ENCODE data around the gene SCUBE2.

The SCUBE2 gene

GRCh38 chr11:9125185-9125886 lies 33.9 kb upstream of the SCUBE2 start:
- TF ChIP-seq FOXM1 (IDR thresholded peaks at IDR 0.05; ENCODE audit: borderline replicate concordance, low read depth) (no peak), EGR1 (IDR thresholded peaks at IDR 0.05) (no peak), TAF1 (IDR thresholded peaks at IDR 0.05; ENCODE audit: low read depth) (no peak), USF1 (IDR thresholded peaks at IDR 0.05) (no peak)

GRCh38 chr11:9123595-9124304 lies 32.4 kb upstream of the SCUBE2 start:
- TF ChIP-seq YY1 (IDR thresholded peaks at IDR 0.05; ENCODE audit: low read depth) (no peak), TAF1 (IDR thresholded peaks at IDR 0.05; ENCODE audit: low read depth) (no peak), CREB1 (IDR thresholded peaks at IDR 0.05; ENCODE audit: low read depth) (no peak), MAX (IDR thresholded peaks at IDR 0.05) (no peak), TEAD4 (IDR thresholded peaks at IDR 0.05) (no peak), RAD21 (IDR thresholded peaks at IDR 0.05; ENCODE audit: low read depth) (no peak), TCF12 (IDR thresholded peaks at IDR 0.05; ENCODE audit: low read depth) (no peak), EP300 (IDR thresholded peaks at IDR 0.05; ENCODE audit: borderline replicate concordance) (no peak), FOXM1 (IDR thresholded peaks at IDR 0.05; ENCODE audit: borderline replicate concordance, low read depth) (no peak), REST (IDR thresholded peaks at IDR 0.05; ENCODE audit: low read depth) (no peak), USF1 (IDR thresholded peaks at IDR 0.05) (no peak), EGR1 (IDR thresholded peaks at IDR 0.05) (no peak), CEBPB (IDR thresholded peaks at IDR 0.05) (no peak), NFIC (IDR thresholded peaks at IDR 0.05) (no peak)

- TF ChIP-seq EGR1 (IDR thresholded peaks at IDR 0.05) (no peak), TCF12 (IDR thresholded peaks at IDR 0.05; ENCODE audit: low read depth) (no peak), TEAD4 (IDR thresholded peaks at IDR 0.05) (no peak), CREB1 (IDR thresholded peaks at IDR 0.05; ENCODE audit: low read depth) (no peak), RAD21 (IDR thresholded peaks at IDR 0.05; ENCODE audit: low read depth) (no peak), YY1 (IDR thresholded peaks at IDR 0.05; ENCODE audit: low read depth) (no peak), NFIC (IDR thresholded peaks at IDR 0.05) (no peak), USF1 (IDR thresholded peaks at IDR 0.05) (no peak), FOXM1 (IDR thresholded peaks at IDR 0.05; ENCODE audit: borderline replicate concordance, low read depth) (no peak), REST (IDR thresholded peaks at IDR 0.05; ENCODE audit: low read depth) (no peak), EP300 (IDR thresholded peaks at IDR 0.05; ENCODE audit: borderline replicate concordance) (no peak), MAX (IDR thresholded peaks at IDR 0.05) (no peak), TAF1 (IDR thresholded peaks at IDR 0.05; ENCODE audit: low read depth) (no peak), ZBTB7A (IDR thresholded peaks at IDR 0.05; ENCODE audit: low read depth) (no peak), CEBPB (IDR thresholded peaks at IDR 0.05) (no peak)
Observed at GRCh38 chr11:9121469-9121796, 30.0 kb upstream of the SCUBE2 start.

- TF ChIP-seq YY1 (IDR thresholded peaks at IDR 0.05; ENCODE audit: low read depth) (no peak), RAD21 (IDR thresholded peaks at IDR 0.05; ENCODE audit: low read depth) (peak; percentile 31; the same call in 1 of the 2 replicates)
Observed at GRCh38 chr11:9120664-9121468, 29.5 kb upstream of the SCUBE2 start.

- no peak for TF ChIP-seq YY1 (IDR thresholded peaks at IDR 0.05; ENCODE audit: low read depth)
- no peak for TF ChIP-seq CREB1 (IDR thresholded peaks at IDR 0.05; ENCODE audit: low read depth)
- no peak for TF ChIP-seq CEBPB (IDR thresholded peaks at IDR 0.05)
- TF ChIP-seq MAX (IDR thresholded peaks at IDR 0.05), result no peak
- TF ChIP-seq TAF1 (IDR thresholded peaks at IDR 0.05; ENCODE audit: low read depth), result no peak
- TF ChIP-seq TEAD4 (IDR thresholded peaks at IDR 0.05), result no peak
- TF ChIP-seq ZBTB7A (IDR thresholded peaks at IDR 0.05; ENCODE audit: low read depth), result no peak
- TF ChIP-seq FOXM1 (IDR thresholded peaks at IDR 0.05; ENCODE audit: borderline replicate concordance, low read depth), result no peak
- TF ChIP-seq EGR1 (IDR thresholded peaks at IDR 0.05), result no peak
- TF ChIP-seq USF1 (IDR thresholded peaks at IDR 0.05), result no peak
- TF ChIP-seq EP300 (IDR thresholded peaks at IDR 0.05; ENCODE audit: borderline replicate concordance), result no peak
- TF ChIP-seq REST (IDR thresholded peaks at IDR 0.05; ENCODE audit: low read depth), result no peak
- TF ChIP-seq NFIC (IDR thresholded peaks at IDR 0.05), result no peak
- TF ChIP-seq RAD21 (IDR thresholded peaks at IDR 0.05; ENCODE audit: low read depth), result no peak
- TF ChIP-seq TCF12 (IDR thresholded peaks at IDR 0.05; ENCODE audit: low read depth), result no peak
Observed at GRCh38 chr11:9118277-9118676, 26.9 kb upstream of the SCUBE2 start.
